IPS-20b (cell line): ENCODE data around the gene FAM107A.

Experiments
- H3K27ac ChIP-seq: one replicate; pipeline ENCODE4 v1.5.1; 2013; ENCODE audit warnings: low read length
- H3K27me3 ChIP-seq: 2 replicates; pipeline ENCODE4 v1.6.1; 2013; ENCODE audit warnings: mild to moderate bottlenecking, low read length, inconsistent platforms; ENCODE audit not compliant: insufficient read depth
- H3K36me3 ChIP-seq: 2 replicates; pipeline ENCODE4 v1.6.1; 2013; ENCODE audit warnings: low read depth, mild to moderate bottlenecking, inconsistent platforms, low read length, moderate library complexity; ENCODE audit not compliant: insufficient read depth
- H3K4me1 ChIP-seq: 2 replicates; pipeline ENCODE4 v1.6.1; 2013; ENCODE audit warnings: mild to moderate bottlenecking, control low read depth, inconsistent platforms, low read length, moderate library complexity; ENCODE audit not compliant: insufficient read depth
- H3K4me3 ChIP-seq: 2 replicates; pipeline ENCODE4 v1.5.1; 2013; ENCODE audit warnings: mild to moderate bottlenecking, low read length, inconsistent platforms
- H3K9ac ChIP-seq: 2 replicates; pipeline ENCODE4 v1.6.1; 2013; ENCODE audit warnings: low read depth, mild to moderate bottlenecking, inconsistent platforms, low read length, moderate library complexity
- H3K9me3 ChIP-seq: 2 replicates; pipeline ENCODE4 v1.6.1; 2013; ENCODE audit warnings: mild to moderate bottlenecking, low read depth, low read length, inconsistent platforms; ENCODE audit not compliant: insufficient read depth

The FAM107A gene, protein sequence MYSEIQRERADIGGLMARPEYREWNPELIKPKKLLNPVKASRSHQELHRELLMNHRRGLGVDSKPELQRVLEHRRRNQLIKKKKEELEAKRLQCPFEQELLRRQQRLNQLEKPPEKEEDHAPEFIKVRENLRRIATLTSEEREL

DNA sequence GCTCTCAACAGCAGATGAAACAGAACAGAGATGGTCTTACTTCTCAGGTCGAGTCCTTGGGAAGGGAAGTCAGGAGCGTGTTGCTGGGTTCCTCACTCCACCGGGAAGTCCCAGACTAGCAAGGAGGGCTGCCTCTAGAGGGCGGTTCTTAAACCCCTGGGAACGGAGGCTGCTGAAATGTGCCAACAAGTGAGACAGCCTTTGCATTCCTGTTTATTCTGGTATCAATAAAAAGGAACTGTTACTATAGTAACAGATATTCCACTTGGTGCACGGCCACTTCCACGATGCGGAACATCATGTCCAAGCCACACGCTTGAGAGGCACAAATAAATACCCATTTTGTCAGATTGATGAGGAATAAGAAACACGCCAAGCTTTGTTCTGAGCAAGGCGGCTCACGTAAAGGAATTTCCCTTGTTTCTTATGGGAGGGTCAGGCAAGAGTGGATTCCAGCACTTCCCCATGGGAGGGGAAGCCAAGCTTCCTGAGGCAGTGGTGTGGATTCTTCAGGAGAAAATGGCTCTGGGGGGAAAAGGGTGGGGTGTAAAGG is at the start of gene FAM107A:
Gene FAM107A (minus strand): TSS at position 123 of the 553 bp plus-strand sequence. CDS start 7,531 bp downstream, outside the sequence.
- Histone ChIP-seq H3K4me1 (peaks cover 17% of the 10 kb centered on the region; the same call in 1 of the 2 replicates), H3K9ac (no peak within 1 kb of the TSS), H3K27ac (no peak within 1 kb of the TSS), H3K9me3 (no peaks in the 10 kb centered on the region), H3K27me3 (peaks cover 5% of the 10 kb centered on the region), H3K4me3 (no peak within 1 kb of the TSS), H3K36me3 (no peaks in the 10 kb centered on the region)

DNA sequence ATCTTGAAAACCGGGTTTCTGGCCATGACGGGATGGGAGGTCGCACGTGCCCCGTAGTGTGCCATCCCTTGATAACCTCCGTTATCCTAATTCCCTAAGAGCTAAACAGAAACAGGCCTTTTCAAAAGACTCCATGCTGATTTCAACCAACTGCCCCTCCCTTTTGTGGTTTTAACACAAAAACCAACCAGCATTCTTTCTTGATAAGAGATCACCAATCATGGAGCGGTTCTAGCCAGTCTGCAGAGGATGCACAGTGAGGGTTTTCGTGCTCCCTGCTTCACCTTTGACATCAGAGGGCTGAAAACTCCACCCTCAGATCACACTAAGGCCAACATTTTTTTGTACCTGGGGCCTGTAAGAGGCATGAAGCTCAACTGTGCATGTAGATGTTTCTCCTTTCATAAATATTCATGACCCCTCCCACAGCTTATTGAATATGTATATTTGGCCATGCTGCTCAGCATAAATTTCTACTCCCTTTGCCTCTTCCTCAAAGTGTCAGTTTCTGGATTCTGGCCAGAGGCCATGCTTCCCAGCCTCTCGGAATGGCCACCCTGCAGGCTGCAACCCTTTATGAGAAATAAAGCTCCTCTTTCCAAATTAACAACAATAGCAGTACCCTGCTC is 48.1 kb upstream of the FAM107A start:
- no peak overlapping the region for H3K27ac ChIP-seq

DNA sequence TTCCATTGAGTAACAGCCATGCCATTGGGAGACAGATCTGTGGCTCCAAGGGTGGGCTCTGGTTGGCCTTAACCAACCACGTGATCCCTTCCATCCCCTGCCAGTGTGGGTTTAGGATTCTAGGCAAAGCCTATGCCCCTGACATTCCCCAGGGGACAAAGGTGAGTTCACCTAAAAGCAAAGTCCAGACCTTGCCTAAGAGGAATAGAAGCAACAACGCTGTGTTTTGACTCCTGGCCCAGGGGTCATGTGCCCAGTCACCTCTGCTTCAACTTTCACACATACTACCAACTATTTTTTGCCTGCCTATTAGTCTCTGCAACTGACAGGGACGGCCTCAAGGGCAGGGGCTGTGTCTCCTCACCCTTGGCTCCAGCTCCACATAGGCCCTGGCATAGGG is 47.4 kb upstream of the FAM107A start:
- Histone ChIP-seq H3K9ac (no peak overlapping the region), H3K4me1 (no peaks in the 10 kb centered on the region), H3K9me3 (no peaks in the 10 kb centered on the region), H3K27ac (no peak overlapping the region), H3K36me3 (no peaks in the 10 kb centered on the region), H3K27me3 (no peaks in the 10 kb centered on the region), H3K4me3 (no peak overlapping the region)

More for the DNA sequence above, 48.1 kb upstream of the FAM107A start:
- H3K9ac ChIP-seq, result no peak overlapping the region
- H3K4me3 ChIP-seq, result no peak overlapping the region
- no peaks in the 10 kb centered on the region for H3K4me1 ChIP-seq
- no peaks in the 10 kb centered on the region for H3K27me3 ChIP-seq
- no peaks in the 10 kb centered on the region for H3K36me3 ChIP-seq
- no peaks in the 10 kb centered on the region for H3K9me3 ChIP-seq

DNA sequence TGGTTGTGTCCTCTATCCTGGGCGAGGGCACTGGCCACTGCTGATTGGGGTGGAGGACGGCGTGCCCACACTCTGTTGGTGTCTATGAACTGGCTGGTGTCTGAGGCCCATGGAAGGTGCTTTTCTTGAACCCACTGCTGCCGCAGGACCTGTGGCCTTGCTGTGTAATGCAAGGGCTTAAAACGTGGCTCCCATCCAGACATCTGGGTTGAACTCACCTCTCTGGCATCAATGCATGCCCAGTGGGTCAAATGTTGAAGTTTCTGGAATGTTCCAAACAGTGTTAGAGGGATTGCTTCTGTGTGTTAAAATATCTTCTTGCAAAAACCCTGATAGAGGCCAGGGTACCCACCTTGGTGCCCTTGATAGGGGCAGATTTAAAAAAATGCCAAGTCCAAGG is 46.8 kb upstream of the FAM107A start:
- no peak overlapping the region for H3K4me3 ChIP-seq
- H3K9ac ChIP-seq, result no peak overlapping the region
- H3K27ac ChIP-seq, result no peak overlapping the region
- H3K36me3 ChIP-seq, result no peaks in the 10 kb centered on the region
- no peaks in the 10 kb centered on the region for H3K27me3 ChIP-seq
- no peaks in the 10 kb centered on the region for H3K4me1 ChIP-seq
- H3K9me3 ChIP-seq, result no peaks in the 10 kb centered on the region

DNA sequence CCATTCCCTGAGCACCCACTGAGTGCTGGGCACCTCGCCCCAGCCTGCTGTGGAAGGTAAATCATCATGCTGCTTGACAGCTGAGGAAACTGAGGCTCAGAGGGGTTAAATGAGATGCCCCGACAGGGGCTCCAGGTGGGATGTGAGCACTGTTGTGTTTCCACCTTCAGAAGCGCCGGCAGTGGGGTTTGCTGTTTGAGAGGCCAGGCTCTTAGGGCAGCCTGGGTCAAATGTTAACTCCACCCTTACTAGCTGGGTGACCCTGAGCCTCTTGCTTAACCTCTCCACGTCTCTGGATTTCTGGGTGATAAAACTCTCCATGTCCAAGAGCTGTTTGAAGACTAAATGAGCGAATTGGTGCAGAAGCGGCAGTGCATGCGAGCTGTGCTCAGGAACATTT is 46.3 kb upstream of the FAM107A start:
- Histone ChIP-seq H3K9me3 (no peaks in the 10 kb centered on the region), H3K9ac (no peak overlapping the region), H3K27me3 (no peaks in the 10 kb centered on the region), H3K4me3 (no peak overlapping the region), H3K27ac (no peak overlapping the region), H3K4me1 (no peaks in the 10 kb centered on the region), H3K36me3 (no peaks in the 10 kb centered on the region)

DNA sequence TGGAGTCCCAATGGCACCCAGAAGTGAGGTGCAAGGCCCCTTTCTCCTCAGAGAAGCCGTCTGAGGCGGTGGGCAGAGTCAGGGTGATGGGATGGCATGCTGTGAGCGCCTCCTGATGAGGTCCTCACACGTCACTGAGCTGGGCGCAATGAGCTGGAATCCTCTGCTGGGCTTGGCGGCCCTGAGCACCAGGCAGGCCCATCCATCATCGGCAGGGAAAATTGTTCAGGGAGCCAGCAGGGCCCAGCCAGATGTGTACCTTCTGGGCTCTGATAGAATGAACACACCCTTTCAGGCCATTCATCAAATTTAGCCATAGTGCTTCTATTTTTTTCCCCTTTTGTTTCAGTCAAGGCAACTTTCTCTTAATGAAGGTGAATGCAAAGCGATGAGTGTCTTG is 45.7 kb upstream of the FAM107A start:
- Histone ChIP-seq H3K4me3 (no peak overlapping the region), H3K4me1 (no peaks in the 10 kb centered on the region), H3K9me3 (no peaks in the 10 kb centered on the region), H3K27me3 (no peaks in the 10 kb centered on the region), H3K36me3 (no peaks in the 10 kb centered on the region), H3K27ac (no peak overlapping the region), H3K9ac (no peak overlapping the region)

DNA sequence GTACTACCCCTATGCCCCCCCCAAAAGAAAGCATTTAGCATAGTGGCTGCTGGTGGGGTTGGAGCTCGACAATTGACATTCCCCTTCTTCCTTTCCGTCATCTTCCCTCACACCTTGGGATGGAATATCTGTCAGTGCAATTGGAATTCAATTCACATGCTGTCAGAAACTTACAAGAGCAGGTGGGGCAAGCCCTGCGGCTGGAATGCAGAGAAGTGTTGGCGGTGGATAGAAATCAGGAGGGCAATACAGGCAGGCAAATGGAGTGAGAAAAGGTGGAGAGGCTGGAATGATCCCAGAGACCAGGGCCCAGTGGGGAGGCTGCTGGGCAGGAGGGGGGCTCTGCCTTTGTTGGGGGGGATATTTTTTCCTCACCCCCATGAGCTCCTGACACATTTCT is 45.2 kb upstream of the FAM107A start:
- Histone ChIP-seq H3K27ac (no peak overlapping the region), H3K4me1 (no peaks in the 10 kb centered on the region), H3K36me3 (no peaks in the 10 kb centered on the region), H3K4me3 (no peak overlapping the region), H3K27me3 (no peaks in the 10 kb centered on the region), H3K9ac (no peak overlapping the region), H3K9me3 (no peaks in the 10 kb centered on the region)

DNA sequence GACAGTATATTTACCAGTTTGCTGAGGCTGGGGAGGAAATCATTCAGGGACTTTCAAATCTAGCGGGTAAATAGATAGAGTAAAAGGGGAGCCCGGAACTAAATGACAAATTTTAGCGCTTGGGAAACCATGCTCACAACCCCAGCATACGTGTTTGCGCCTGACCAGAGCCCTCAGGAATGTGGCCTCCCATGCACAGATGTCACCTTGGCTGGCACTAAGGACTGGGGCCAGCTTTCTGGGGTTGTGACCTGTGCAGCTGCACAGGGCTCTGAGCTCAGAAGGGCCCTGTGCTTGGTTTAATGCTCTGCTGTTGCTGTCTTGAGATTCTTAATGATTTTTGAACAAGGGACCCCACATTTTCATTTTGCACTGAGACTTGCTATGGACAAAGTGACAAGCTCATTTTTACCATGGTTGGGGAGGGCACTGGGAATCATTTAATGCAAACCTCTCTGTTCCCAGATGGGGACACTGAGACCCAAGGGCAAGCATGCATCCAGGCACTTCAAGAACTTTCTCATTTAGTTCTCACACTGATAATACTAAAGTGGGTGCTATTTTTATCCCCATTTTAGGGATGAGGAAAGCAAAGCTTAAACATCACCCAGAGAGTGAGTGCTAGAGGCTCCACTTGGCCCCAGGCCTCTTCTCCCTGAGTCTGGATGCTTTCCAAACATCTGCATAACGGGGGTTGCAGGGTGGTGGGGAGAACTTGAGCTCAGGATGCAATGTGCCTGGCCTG is 44.1 kb upstream of the FAM107A start:
- H3K27ac ChIP-seq, result no peak overlapping the region
- no peak overlapping the region for H3K4me3 ChIP-seq
- no peak overlapping the region for H3K9ac ChIP-seq
- H3K27me3 ChIP-seq, result no peaks in the 10 kb centered on the region
- no peaks in the 10 kb centered on the region for H3K9me3 ChIP-seq
- no peaks in the 10 kb centered on the region for H3K4me1 ChIP-seq
- H3K36me3 ChIP-seq, result no peaks in the 10 kb centered on the region

DNA sequence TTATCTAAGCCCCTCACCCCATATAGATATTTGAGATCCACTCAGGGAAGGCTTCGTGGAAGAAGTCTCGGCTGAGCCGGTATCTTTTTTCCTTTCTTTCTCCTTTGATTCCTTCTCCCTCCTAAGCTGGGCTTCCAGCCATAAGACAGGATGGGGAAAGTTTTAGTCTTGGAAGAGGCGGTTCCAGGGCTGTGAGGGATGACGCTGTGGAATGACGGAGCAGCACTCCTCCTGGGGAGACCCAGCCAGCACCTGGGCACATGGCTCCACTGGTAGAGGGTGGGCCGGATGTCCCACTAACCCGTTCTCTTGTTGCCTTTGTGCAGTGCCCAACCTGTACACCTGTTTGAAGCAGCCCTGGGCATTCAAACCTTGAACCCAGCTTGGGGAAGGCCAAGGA is 43.2 kb upstream of the FAM107A start:
- Histone ChIP-seq H3K27ac (no peak overlapping the region), H3K9ac (no peak overlapping the region), H3K36me3 (no peaks in the 10 kb centered on the region), H3K27me3 (no peaks in the 10 kb centered on the region), H3K9me3 (no peaks in the 10 kb centered on the region), H3K4me3 (no peak overlapping the region), H3K4me1 (no peaks in the 10 kb centered on the region)

DNA sequence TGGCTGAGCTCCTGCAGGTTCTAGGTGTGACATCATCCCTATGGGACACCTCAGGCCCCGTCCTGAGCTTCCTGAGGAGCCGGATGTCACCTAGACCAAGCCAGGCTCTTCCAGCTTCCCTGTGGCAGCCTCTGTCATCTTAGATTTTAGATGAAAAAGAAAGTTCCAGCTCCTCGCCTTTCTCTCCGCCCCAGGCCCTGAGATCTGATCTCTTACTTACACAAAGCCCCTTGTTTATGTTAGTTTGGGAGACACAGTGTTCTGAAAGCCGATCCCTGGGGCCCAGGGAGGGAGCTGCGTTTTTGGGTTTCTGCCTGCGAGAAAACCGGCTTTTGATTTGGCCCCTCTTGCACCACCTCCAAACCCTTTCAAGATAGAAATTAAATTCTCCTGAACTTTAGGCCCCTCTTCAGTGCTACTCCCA is 40.2 kb upstream of the FAM107A start:
- Histone ChIP-seq H3K36me3 (no peaks in the 10 kb centered on the region), H3K27ac (no peak overlapping the region), H3K4me1 (no peaks in the 10 kb centered on the region), H3K9me3 (no peaks in the 10 kb centered on the region), H3K27me3 (no peaks in the 10 kb centered on the region), H3K9ac (no peak overlapping the region), H3K4me3 (no peak overlapping the region)

DNA sequence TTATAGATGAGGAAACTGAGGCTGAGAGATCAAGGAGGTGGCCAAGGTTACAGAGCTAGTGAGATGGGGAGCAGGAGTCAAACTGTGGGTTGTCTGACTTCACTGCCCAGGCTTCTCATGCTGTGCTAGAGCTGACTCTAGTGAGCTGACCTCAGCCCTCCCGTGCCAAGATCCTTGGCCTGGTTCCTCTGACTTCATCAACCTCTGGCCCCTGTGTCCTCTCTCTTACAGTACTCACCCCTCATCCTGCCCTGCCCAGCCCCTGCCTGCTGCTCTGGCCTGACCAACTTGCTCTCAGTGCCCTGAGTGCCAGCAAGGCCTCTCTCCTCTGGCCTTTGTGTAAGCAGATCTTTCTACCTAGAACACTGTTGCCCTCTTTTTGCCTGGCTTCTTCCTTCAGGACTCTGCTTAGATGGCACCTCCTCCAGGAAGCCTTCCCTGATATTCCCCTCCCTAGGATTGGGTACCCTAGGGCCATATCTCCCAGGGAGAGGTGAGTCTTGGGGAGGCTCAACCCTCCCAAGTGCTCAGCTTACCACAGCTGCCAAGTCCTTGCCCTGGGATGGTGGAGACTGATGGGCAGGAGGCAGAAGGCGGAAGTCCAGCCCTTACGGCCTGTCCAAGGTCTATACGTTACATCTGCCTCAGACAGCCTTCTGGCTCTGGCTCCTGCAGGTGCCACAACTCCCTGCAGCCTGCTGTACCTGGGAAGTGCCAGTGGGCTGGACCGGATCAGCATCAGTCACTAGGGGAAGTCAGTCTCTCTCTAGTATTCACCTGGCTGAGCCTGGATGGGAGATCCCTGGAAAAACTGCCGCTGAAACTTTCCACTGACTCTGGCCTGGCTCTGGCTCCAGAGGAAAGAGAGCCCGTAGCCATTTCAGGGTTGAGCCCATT is 36.3 kb upstream of the FAM107A start:
- no peaks in the 10 kb centered on the region for H3K27me3 ChIP-seq
- H3K4me1 ChIP-seq, result no peaks in the 10 kb centered on the region
- no peaks in the 10 kb centered on the region for H3K36me3 ChIP-seq
- no peak overlapping the region for H3K9ac ChIP-seq
- H3K27ac ChIP-seq, result no peak overlapping the region
- no peak overlapping the region for H3K4me3 ChIP-seq
- H3K9me3 ChIP-seq, result no peaks in the 10 kb centered on the region
